NOMO-1 treated with DMSO at 0.1 percent for 48 hours (cell line): ENCODE results near the gene TNFAIP8.

Experiments used
- DNase-seq: peaks from one replicate; lab custom pipeline; 2025; ENCODE audit not compliant: unreplicated experiment; lab: John Stamatoyannopoulos, UW

Gene TNFAIP8

DNA sequence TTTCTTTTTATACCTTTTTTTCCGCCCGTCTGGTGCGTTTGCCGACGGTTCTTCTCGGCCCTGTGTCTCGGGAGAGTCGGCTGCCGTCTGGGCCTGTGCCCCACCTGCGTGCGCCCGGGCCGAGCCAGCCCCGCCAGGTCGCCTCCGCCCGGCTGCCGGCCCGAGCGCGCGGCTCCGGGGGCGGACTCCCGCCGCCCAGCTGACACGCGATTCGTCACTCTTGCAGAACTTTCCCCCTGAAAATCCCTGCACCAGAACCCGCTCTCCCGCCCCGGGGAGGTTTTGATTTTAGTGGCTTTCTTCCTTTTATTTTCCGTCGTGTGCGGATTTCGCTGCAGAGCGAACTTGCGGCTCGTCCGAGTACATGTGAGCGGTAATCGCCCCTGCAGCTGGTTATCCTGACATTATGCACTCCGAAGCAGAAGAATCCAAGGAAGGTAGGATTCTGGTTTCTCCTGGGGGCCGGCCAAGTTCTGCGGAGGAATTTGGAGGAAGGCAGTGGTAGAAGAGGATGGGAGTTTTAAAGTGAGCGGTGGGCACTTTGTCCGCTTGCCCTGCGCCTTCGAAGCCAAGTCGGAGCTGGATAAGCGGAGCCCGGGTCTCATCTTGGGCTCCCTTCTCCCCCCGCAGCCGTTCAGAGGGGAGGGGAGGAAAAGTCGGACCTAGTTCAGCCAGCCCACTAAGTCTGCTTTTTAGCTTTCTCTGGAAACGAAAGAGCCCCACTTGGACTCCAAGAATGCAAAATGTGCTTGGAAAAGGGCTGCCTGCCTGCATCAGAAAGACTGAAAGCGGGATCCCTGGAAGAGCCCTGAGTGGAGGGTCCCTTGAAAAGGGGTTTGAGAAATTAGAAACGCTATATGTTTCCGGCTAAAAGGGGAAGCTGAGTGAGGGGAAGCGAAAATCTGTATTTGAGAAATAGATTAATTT, at the start of gene TNFAIP8:
TNFAIP8 (plus strand) TSS at position 335 of the 927 bp plus-strand sequence; CDS start at position 407, 72 bp downstream.
- DNase-seq = peak; percentile 60

DNA sequence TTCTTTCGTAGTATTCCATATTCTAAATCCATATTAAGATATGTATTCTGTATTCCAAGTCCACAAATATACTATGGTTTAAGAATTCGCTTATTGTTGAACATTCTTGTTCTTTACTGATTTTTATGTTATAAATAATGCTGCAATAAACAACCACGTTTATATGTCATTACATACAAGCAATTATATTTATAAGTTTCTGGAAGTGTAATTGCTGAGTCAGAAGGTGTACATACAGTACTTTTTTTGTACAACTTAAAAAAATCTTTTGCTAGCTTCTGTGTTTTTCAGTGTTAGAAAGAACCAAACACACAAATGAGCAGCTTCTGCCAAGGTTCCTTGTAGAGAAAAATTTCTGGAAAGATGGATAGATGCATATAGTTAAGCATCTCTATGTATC, 48.6 kb upstream of the TNFAIP8 start:
- no peak for DNase-seq

DNA sequence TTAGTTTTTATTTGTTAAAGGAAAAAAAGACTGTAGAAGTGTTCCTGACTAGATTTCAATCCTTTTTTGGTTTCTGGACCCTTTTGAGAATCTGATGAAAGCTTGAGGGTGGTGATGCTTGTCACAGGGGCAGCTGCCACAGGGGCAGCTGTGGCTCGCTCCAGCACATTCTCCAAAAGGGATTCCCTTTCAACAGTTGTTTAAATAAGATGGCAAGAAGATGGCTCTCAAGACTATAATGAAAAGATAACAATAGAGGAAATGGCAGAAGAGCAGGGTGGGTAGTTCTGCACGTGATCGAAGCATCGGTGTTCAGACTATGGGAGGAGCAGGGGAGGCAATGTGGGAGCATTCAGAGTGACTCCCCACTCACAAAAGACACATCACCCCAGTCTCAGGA, 46.5 kb upstream of the TNFAIP8 start:
- DNase-seq = no peak

DNA sequence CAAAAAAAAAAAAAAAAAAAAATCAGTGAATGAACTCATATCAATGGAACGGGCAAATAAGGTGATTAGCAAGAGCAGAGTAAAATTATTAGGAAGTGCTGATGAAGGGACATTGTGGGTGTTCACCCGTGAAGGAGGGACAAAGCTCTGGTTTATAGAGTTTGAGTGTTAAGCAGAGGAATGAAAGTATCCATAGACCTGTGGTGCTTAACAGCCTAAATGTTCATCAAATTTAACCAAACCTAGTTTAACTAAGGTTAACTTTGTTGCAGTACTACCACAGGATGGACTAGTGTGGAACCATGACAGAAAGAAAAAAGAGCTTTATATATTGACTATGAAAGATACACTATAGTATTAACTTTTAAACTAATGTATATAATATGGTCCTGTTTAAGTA, 44.1 kb upstream of the TNFAIP8 start:
- no peak for DNase-seq

DNA sequence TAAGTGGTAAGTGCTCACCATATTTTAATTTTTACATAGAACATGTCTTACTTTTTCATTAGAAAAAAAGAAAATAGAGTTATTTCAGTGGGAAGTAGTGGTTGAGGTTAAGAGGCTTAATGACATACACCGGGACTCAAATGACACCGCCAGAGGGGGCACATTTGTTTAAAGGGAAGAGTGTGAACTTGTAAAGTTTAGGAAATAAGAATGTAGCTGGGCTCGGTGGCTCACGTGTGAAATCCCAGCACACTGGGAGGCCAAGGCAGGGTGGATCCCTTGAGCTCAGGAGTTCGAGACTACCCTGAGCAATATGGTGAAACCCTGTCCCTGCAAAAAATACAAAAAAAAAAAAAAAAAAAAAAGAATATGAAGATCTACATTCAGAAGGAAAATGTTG, 43.4 kb upstream of the TNFAIP8 start:
- no peak for DNase-seq

DNA sequence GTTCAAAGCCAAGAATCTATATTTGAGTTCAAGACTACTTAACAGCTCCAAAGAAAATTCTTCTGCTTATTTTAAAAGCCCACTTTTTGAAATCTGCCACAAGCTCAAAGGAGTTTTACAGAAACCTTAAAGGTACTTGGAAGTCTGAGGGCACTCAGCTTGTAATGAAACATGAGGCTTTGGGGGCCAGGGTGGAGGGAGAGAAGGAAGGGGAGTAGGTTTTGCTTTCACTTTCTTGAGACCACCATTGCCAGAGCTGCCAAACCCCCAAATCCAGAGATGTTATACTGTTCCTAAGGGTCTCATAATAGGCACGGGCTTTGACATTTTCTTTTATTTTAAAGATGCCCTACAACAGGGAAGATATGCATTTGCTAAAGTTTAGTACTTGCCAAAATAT, 42.6 kb upstream of the TNFAIP8 start:
- DNase-seq = no peak

DNA sequence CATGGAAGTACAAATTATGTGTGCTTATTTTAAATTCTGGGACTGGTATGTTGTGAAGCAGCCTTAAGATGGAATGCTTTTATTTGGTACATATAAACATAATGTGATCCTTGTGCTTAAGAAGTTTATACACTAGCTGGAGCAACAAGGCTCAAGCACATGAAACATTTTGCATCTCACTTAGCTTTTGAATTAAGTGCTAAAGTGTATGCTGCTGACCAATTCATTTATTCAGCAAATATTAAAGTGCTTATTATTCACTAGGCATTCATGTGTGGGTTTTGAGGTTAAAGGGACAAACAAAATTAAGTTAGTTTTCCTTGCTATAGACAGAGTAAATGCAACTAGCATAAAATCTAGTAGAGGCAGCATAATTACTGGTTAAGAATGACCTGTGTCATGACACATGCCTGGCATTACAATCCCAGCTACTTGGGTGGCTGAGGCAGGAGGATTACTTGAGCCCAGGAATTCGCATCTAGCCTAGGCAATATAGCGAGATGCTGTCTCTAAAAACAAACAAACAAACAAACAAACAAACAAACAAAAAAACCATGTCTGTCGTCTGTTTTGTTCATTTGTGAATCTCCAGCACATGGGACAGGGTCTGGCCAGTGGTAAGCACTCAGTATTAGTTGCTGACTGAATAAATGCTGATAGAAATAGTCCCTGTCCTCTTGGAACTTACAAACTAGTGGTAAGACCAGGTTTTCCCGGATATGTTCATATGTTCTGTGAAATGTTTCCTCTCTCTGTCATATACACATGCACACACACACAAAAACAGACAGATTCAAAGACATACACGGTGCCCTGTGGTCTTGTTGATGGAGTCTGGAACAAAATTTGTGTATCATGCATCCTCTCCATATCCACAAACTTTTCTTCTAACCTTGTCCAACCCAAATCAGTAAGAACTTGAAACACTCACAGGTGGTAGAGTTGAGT, 41.9 kb upstream of the TNFAIP8 start:
- no peak for DNase-seq

DNA sequence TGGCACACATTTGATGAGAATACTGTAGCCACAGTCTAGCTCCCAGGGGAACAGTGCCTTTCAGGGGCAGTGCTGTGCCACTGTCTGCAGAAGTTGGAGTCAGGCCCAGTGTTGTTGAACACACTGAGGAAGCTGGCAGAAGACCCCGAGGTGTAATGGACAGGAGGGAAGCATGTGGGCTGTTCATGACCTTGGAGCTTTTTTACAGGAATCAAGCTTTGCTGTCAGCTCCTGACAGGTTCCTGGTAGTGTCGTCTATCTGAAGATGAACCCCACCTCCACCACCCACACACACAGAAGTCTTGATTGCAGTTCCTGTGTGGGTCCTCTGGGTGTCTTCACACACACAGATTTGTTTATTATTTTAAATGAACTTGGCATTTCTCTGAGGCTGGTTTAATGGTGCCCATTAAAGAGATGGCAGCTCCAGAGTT, 40.3 kb upstream of the TNFAIP8 start:
- DNase-seq = peak; percentile 49

DNA sequence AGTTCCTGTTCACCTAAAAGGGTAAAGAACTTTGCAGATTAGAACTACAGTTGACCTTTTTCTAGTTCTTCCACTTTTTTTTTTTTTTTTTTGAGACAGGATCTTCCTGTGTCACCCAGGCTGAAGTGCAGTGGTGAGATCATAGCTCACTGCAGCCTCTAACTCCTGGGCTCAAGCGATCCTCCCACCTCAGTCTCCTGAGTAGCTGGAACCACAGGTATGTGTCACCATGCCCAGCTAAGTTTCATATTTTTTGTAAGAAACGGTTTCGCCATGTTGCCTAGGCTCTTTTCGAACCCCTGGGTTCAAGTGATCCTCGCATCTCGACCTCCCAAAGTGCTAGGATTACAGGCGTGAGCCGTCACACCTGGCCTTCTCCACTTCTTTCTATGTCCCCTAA, 39.7 kb upstream of the TNFAIP8 start:
- no peak for DNase-seq

DNA sequence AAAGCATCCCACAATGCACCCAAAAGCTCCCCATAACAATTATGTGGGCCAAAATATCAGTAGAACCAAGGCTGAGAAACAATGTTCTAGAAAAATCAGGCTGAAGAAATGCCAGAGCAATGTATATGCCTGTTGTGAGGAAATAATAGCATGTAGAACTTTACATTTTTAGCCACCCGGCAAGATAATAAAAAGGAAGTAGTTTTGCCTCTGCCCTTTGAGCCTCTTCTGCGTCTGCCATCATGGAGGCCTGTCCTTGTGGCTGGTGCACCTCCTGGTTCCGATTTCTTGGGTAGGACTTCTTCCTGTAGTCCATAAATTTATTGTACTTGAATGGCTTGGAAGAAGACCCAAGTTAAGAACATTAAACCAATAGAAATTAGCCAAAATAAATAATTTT, 38.9 kb upstream of the TNFAIP8 start:
- DNase-seq = peak; percentile 37

DNA sequence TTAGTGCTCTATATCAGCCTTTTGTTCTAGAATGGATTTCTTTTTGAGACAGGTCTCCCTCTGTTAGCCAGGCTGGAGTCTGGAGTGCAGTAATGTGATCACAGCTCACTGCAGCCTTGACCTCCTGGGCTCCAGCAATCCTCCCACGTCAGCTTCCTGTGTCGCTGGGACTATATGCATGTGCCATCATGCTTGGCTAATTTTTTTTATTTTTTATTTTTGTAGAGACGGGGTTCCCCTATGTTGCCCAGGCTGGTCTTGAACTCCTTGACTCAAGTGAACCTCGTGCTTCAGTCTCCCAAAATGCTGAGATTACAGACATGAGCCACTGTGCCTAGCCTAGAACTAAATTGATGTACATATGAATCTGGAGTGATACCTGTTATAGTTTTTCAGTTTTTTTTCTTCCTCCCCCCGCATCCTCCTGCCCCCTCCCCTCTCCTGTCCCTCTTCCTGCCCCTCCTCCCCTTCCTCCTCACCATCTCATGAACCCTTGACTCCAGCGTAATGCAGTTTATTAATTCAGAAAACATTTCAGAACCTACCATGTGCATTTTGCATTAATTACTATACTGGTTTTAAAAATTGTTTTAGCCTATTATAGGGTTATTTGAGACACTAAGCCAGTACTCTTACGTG, 37.4 kb upstream of the TNFAIP8 start:
- DNase-seq = no peak

DNA sequence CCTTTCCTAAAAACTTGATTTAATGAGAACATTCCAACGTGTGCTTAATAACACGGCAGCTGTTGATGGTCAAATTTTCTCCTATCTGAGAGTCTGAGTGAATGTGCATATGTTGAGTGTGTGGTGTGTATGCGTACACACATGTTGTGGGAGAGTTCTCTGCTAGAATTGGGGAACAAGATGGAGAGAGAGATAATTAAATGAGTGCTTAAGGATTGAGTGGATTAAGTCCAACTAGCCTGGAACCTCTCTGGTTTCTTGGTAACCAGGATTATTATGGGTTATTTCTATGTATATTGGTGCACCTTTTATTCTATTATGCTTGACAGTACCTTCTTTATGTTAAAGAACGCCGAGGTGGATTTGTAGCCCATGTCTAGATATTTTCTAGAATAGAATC, 36.4 kb upstream of the TNFAIP8 start:
- no peak for DNase-seq

DNA sequence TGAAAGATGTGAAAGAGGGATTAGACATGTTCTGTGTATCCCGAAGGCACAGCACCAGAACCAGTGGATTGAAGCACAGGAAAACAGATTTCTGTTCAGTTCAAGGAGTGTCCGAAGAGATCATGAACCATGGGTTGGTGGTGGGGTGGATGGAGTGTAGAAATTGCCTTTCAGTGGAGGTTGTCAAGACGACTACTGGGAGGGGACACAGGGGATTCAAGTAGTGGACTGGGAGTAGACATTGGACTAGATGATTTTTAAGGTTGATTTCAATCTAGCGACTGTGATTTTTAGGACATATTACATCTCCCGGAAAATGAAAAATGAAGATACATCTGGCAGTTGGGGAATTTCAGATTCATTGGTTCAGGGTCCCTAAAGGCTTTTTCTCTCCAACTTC, 35.9 kb upstream of the TNFAIP8 start:
- DNase-seq = no peak

DNA sequence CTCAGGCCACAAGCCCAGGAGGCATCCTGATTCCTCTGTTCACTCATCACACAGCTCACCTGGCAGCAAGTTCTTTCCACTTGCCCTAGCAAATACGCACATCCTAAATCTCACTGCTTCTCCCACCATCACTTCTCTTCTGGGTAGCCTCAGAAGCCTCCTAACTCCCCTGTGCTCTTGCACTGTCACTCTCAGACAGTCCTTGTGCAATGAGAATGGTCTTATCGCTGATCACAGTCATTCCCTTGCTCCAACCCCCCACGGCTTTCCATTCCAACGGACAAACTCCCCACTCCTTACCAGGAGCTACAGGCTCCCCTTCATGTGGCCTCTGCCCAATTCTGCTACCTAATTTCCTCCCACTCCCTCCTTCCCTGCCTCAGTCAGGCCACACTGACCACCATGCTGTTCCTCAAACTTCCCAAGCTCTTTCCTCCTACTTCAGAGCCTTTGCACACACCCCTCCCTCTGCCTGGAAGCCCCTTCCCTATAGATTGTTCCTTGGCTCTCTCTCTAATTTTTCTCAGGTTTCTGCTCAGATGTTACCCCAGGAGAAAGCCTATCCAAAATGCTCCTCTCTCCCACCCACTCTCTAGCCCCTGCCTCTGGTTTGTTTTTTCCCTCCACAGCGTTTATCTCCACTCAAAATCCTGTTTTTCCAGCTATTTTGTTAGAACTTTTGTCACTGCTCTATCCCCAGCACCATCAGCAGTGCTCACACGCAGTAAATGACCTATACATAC, 34.1 kb upstream of the TNFAIP8 start:
- DNase-seq = no peak

DNA sequence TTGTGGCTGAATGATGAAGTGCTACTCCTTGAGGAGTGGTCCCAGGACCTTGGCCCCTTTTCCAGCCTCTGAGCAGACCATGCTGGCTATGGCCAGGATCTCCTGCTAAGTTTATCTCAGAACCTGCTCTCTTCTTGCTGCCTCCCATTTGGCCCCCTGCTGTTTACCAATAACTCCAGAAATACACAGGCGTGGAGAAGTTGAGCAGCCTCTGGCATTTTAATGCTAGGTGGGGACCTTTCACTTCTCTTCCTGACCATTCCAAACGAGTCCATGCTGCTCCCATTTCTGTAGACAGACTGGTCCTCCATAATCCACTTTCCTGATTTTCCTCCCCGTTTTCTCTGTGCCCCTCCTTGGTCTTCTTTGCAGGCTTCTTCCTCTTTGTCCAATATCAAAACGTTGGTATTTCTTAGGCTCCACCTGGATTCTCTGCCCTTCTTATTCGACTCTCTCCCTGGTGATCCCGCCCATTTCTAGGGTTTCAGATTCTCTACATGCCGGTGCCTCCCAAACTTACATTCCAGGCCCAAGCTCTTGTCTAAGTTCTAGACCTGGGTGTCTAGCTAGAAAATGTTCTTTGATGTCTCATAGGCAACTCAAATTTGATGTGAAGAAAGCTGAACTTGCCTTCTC, 33.4 kb upstream of the TNFAIP8 start:
- no peak for DNase-seq

DNA sequence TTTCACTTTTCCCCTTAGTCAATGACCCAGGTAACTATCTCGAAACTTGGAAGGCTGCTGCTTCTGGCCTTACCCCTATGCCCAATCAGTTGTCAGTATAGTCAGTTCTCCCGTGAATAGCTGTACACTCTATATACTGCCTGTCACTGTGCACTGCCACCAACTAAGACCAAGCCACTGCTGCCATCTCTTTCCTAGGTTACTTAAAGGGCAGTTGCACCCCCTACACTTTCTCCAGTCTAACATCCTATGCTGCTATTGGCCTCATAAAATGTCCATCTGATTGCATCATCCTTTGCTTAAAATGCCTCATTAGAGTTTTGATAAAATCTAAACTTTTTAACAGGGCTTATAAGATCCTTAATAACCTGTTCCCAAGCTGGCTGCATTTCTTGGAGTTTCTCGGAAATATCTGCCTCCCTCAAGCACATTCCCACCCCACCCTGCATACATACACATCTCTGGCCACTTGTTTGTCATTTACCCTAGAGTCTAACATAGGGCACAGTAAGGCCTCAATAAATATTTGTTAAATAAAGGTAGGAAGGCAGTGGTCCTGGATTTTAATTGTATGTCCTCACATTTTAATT, 32.8 kb upstream of the TNFAIP8 start:
- no peak for DNase-seq

DNA sequence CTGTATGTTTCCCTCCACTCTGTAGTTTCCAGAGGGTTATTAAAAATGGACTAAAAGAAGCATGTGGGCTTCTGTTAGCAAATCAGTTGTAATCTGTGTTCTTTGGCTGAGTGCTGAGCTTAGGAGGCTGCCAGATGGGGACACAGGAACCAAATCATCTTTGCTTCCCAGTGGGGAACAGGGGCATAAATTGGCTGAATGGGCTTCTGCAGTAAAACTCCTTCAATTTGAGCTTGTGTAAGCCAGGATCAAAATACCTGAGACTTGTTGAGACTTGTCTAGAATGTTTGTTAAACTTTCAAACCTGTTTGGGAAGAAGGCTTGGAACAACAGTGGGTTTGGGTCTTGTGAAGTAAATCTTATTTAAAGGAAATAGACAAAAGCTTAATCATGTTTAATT, 32.2 kb upstream of the TNFAIP8 start:
- DNase-seq = no peak

DNA sequence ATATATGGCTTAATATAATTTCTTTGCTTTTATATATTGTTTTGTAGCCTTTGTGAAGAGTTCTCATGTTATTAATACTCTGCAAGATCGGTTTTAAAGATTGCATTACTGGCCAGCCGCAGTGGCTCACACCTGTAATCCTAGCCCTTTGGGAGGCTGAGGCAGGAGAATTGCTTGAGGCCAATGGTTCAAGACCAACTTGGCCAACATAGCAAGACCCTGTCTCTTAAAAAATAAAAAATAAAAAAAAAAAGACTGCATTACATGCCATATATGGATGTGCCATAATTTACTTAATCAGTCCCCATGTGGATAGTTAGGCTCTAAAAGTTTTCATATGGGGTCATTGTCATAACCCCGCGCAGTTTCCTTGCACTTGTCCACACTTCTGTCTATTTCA, 31.0 kb upstream of the TNFAIP8 start:
- no peak for DNase-seq

DNA sequence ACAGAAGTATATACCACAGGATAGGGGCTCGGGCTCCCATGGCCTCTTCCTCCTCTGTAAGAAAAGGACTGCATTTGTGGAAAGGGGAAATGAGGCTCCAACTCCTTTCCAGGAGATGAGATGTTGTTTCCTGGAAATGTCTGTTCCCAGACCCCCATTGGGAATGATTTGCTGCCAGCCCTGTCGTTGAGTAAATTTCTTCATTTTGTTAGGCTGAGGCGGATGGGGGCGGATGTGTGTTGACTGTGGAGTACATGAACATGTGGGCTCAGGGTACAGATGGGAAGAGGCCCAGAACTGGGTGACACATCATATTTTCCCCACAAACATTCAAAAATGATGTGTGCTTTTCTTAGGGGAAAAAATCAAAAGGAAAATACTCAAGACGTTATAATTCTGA, 28.8 kb upstream of the TNFAIP8 start:
- no peak for DNase-seq
